HEK293 (cell line): ENCODE measurements around the gene PAX1.

Experiments used
- CTCF ChIA-PET: fragments of 350-600 bp; formaldehyde crosslinking; extraction: SDS; loops from one replicate; lab custom pipeline; 2021; ENCODE audit warnings: antibody characterized with exemption; lab: Yijun Ruan, JAX
- POLR2A ChIA-PET: fragments of 300-600 bp; formaldehyde crosslinking; extraction: SDS; loops from one replicate; lab custom pipeline; 2020; ENCODE audit warnings: antibody characterized with exemption, inconsistent platforms; lab: Yijun Ruan, JAX
- H3K27ac ChIP-seq: fragments of 200-500 bp; sonication (Bioruptor generic); 2 replicates; pipeline ENCODE4 v1.5.1; 2014; ENCODE audit warnings: low read depth, low read length, control low read depth, inconsistent platforms; ENCODE audit errors: extremely low read depth
- H3K36me3 ChIP-seq, 2 experiments: fragments of 200-500 bp in 1 of 2; sonication (Bioruptor generic) in 1 of 2; 1 replicate in 1 of 2; 2 replicates in 1 of 2; pipeline ENCODE4 v1.5.1; 2014 to 2017; ENCODE audit warnings: inconsistent platforms in 2 of 2, low read length in 2 of 2; ENCODE audit not compliant: control insufficient read depth in 2 of 2, insufficient read depth in 1 of 2
- H3K4me1 ChIP-seq: fragments of 200-500 bp; sonication (Bioruptor generic); 2 replicates; pipeline ENCODE4 v1.5.1; 2014; ENCODE audit warnings: mild to moderate bottlenecking, low read length, inconsistent platforms; ENCODE audit not compliant: control insufficient read depth, insufficient read depth
- H3K4me3 ChIP-seq: 2 replicates; pipeline ENCODE4 v1.5.1; 2011; ENCODE audit warnings: low read depth, mild to moderate bottlenecking, control low read depth, low read length, moderate library complexity
- H3K9me3 ChIP-seq: fragments of 200-500 bp; sonication (Bioruptor generic); 2 replicates; pipeline ENCODE4 v1.5.1; 2014; ENCODE audit warnings: low read depth, low read length, inconsistent platforms; ENCODE audit not compliant: control insufficient read depth, insufficient read depth
- GFI1B ChIP-seq: fragments of 450-650 bp; formaldehyde crosslinking; IDR thresholded peaks from 2 replicates; pipeline ENCODE4 v1.5.1; 2016; ENCODE audit warnings: missing biosample characterization, missing genetic modification characterization
- ZBTB20 ChIP-seq: fragments of 450-650 bp; formaldehyde crosslinking; IDR thresholded peaks from 2 replicates; pipeline ENCODE4 v1.5.1; 2016; ENCODE audit warnings: missing biosample characterization, missing genetic modification characterization
- ZBTB21 ChIP-seq: fragments of 450-650 bp; formaldehyde crosslinking; IDR thresholded peaks from 2 replicates; pipeline ENCODE4 v1.5.1; 2017; ENCODE audit warnings: missing biosample characterization, missing genetic modification characterization
- ZBTB6 ChIP-seq: fragments of 450-650 bp; formaldehyde crosslinking; IDR thresholded peaks from 2 replicates; pipeline ENCODE4 v1.5.1; 2017; ENCODE audit warnings: missing biosample characterization, missing genetic modification characterization
- ZBTB8A ChIP-seq: fragments of 450-650 bp; formaldehyde crosslinking; IDR thresholded peaks from 2 replicates; pipeline ENCODE4 v1.5.1; 2016; ENCODE audit warnings: missing biosample characterization, missing genetic modification characterization
- ZNF148 ChIP-seq: fragments of 450-650 bp; formaldehyde crosslinking; IDR thresholded peaks from 2 replicates; pipeline ENCODE4 v1.5.0; 2017; ENCODE audit warnings: missing biosample characterization, missing genetic modification characterization, borderline replicate concordance
- ZNF16 ChIP-seq: fragments of 450-650 bp; formaldehyde crosslinking; IDR thresholded peaks from 2 replicates; pipeline ENCODE4 v1.5.1; 2016; ENCODE audit warnings: low read depth, missing biosample characterization, missing genetic modification characterization
- ZNF221 ChIP-seq: fragments of 450-650 bp; formaldehyde crosslinking; IDR thresholded peaks from 2 replicates; pipeline ENCODE4 v1.5.1; 2017; ENCODE audit warnings: missing biosample characterization, missing genetic modification characterization, borderline replicate concordance
- ZNF292 ChIP-seq: fragments of 450-650 bp; formaldehyde crosslinking; IDR thresholded peaks from 2 replicates; pipeline ENCODE4 v1.5.1; 2016; ENCODE audit warnings: low read depth, missing biosample characterization, missing genetic modification characterization, borderline replicate concordance
- ZNF335 ChIP-seq: fragments of 450-650 bp; formaldehyde crosslinking; conservative IDR thresholded peaks from 2 replicates; pipeline ENCODE4 v1.5.1; 2016; ENCODE audit warnings: missing biosample characterization, missing genetic modification characterization
- ZNF501 ChIP-seq: fragments of 450-650 bp; formaldehyde crosslinking; IDR thresholded peaks from 2 replicates; pipeline ENCODE4 v1.5.1; 2016; ENCODE audit warnings: missing biosample characterization, missing genetic modification characterization
- ZNF530 ChIP-seq: fragments of 450-650 bp; formaldehyde crosslinking; IDR thresholded peaks from 2 replicates; pipeline ENCODE4 v1.5.1; 2016; ENCODE audit warnings: low read depth, missing biosample characterization, missing genetic modification characterization
- ZNF548 ChIP-seq: fragments of 450-650 bp; formaldehyde crosslinking; IDR thresholded peaks from 2 replicates; pipeline ENCODE4 v1.5.1; 2016; ENCODE audit warnings: missing biosample characterization, missing genetic modification characterization
- ZNF549 ChIP-seq: fragments of 450-650 bp; IDR thresholded peaks from 2 replicates; pipeline ENCODE4 v1.5.1; 2018; ENCODE audit warnings: missing biosample characterization, missing genetic modification characterization, mild to moderate bottlenecking, inconsistent platforms, moderate library complexity
- ZNF791 ChIP-seq: fragments of 450-650 bp; formaldehyde crosslinking; IDR thresholded peaks from 2 replicates; pipeline ENCODE4 v1.5.1; 2016; ENCODE audit warnings: missing biosample characterization, missing genetic modification characterization
- TF ChIP-seq, protein P1 (sequence below): fragments of 450-650 bp; formaldehyde crosslinking; IDR thresholded peaks from 2 replicates; pipeline ENCODE4 v1.5.1; 2017; ENCODE audit warnings: missing biosample characterization, missing genetic modification characterization

PAX1 gene

DNA sequence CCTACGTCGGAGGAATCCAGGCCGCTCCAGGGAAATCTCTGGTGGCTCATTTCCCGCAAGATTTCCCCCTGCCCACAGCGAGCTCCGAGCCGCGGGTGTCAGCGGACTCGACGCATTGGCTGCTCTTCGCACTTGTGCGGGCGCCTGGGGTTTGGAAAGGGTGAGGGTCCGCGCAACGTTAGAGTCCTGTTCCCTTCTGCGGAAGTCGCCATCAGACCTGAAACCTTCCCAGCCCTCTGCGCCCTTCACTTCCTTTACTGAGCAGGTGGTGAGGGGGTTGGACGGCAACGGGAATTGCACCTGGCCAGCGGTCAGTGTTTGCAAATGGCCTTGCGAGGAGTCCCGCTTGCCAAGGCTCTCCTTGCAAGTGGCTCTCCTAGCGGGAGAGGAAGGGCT is 8.4 kb downstream of the PAX1 start:
- H3K4me1 ChIP-seq, result no peaks in the 10 kb centered on the region
- H3K27ac ChIP-seq, result no peak overlapping the region
- TF ChIP-seq, protein P1, sequence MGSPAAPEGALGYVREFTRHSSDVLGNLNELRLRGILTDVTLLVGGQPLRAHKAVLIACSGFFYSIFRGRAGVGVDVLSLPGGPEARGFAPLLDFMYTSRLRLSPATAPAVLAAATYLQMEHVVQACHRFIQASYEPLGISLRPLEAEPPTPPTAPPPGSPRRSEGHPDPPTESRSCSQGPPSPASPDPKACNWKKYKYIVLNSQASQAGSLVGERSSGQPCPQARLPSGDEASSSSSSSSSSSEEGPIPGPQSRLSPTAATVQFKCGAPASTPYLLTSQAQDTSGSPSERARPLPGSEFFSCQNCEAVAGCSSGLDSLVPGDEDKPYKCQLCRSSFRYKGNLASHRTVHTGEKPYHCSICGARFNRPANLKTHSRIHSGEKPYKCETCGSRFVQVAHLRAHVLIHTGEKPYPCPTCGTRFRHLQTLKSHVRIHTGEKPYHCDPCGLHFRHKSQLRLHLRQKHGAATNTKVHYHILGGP (tag by site-specific recombination), result no peak
- TF ChIP-seq ZNF335 (no peak), ZNF791 (tag by site-specific recombination) (no peak), ZNF148 (tag by site-specific recombination) (no peak), ZNF549 (tag by site-specific recombination) (no peak), ZBTB20 (tag by site-specific recombination) (no peak), ZBTB6 (tag by site-specific recombination) (no peak), ZBTB21 (tag by site-specific recombination) (no peak), GFI1B (tag by site-specific recombination) (no peak), ZNF501 (tag by site-specific recombination) (no peak), ZNF548 (no peak), ZBTB8A (tag by site-specific recombination) (no peak), ZNF292 (tag by site-specific recombination) (no peak), ZNF530 (no peak), ZNF221 (tag by site-specific recombination) (no peak)
- TF ChIP-seq, all 188 proteins: peak for 0
- ChIA-PET POLR2A (no interaction called here), CTCF (no interaction called here)
- H3K4me3 ChIP-seq, result no peak overlapping the region
- H3K9me3 ChIP-seq, result no peaks in the 10 kb centered on the region
- peaks cover 0 to 4% of the 10 kb centered on the region in 2 experiments; a peak in 1 of 3 replicates for H3K36me3 ChIP-seq

- no peaks in the 10 kb centered on the region for H3K9me3 ChIP-seq
- H3K4me1 ChIP-seq, result no peaks in the 10 kb centered on the region
- ChIA-PET CTCF (no interaction called here), POLR2A (no interaction called here)
- H3K4me3 ChIP-seq, result no peak overlapping the region
- no peak for TF ChIP-seq ZNF16 (tag by site-specific recombination)
- H3K36me3 ChIP-seq, result no peaks in the 10 kb centered on the region
- no peak overlapping the region for H3K27ac ChIP-seq
Observed at GRCh38 chr20:21714297-21715192, 9.1 kb downstream of the PAX1 start.
